K562 (cell line): ENCODE measurements around the gene DEFB108B.
"Not testable (repeated sequence)": the region's sequence is repeated elsewhere in the genome, so short reads cannot be mapped to it uniquely, and the experiment has no call there.

Source experiments
- BCOR ChIP-seq: fragments of 450-650 bp; IDR thresholded peaks from 2 replicates; pipeline ENCODE4 v1.6.1; 2016
- CBX3 ChIP-seq, 2 experiments: IDR thresholded peaks; 1 replicate in 1 of 2; 2 replicates in 1 of 2; pipeline ENCODE4 v1.6.1; 2012; ENCODE audit warnings: inconsistent platforms in 2 of 2, low read length in 2 of 2, borderline replicate concordance in 1 of 2, control low read depth in 1 of 2
- CEBPB ChIP-seq: fragments of 450-650 bp; IDR thresholded peaks from 2 replicates; pipeline ENCODE4 v1.6.1; 2016; ENCODE audit warnings: missing genetic modification characterization, missing compliant biosample characterization
- ETV5 ChIP-seq: sonication (generic); formaldehyde crosslinking; IDR thresholded peaks from 2 replicates; pipeline ENCODE4 v1.4.0; 2020; ENCODE audit warnings: low read depth, mild to moderate bottlenecking, missing genetic modification reagents
- GATAD2B ChIP-seq: fragments of 450-650 bp; IDR thresholded peaks from 2 replicates; pipeline ENCODE4 v1.6.1; 2017; ENCODE audit warnings: mild to moderate bottlenecking, borderline replicate concordance
- HDAC2 ChIP-seq: fragments of 450-650 bp; IDR thresholded peaks from 2 replicates; pipeline ENCODE4 v1.6.1; 2016; ENCODE audit warnings: mild to moderate bottlenecking
- HNRNPL ChIP-seq: fragments of 200-400 bp; formaldehyde crosslinking; IDR thresholded peaks from 2 replicates; pipeline ENCODE4 v1.6.1; 2017; ENCODE audit warnings: low read depth, mild to moderate bottlenecking, low read length
- MAZ ChIP-seq, 2 experiments: fragments of 450-650 bp in 1 of 2; sonication (generic) in 1 of 2; formaldehyde crosslinking; IDR thresholded peaks in 1 of 2; conservative IDR thresholded peaks in 1 of 2; 2 replicates each; pipeline versions ENCODE4 v1.4.0 to v1.5.0; 2020; ENCODE audit warnings: mild to moderate bottlenecking in 1 of 2, missing genetic modification reagents in 1 of 2
- PTBP1 ChIP-seq: fragments of 200-400 bp; formaldehyde crosslinking; IDR thresholded peaks from 2 replicates; pipeline ENCODE4 v1.6.1; 2017; ENCODE audit warnings: low read depth, low read length
- SMARCA4 ChIP-seq: fragments of 450-650 bp; IDR thresholded peaks from 2 replicates; pipeline ENCODE4 v1.6.1; 2016
- TCF7L2 ChIP-seq: fragments of 150-350 bp; IDR thresholded peaks from 2 replicates; pipeline ENCODE4 v1.6.1; 2016; ENCODE audit warnings: low read depth, mild to moderate bottlenecking, low read length, moderate library complexity
- ZNF23 ChIP-seq: fragments of 250-450 bp; sonication (Bioruptor Pico); IDR thresholded peaks from 2 replicates; pipeline ENCODE4 v1.4.0; 2020; ENCODE audit warnings: mild to moderate bottlenecking
- TF ChIP-seq, protein P1 (sequence below), 3 experiments: IDR thresholded peaks in 2 of 3; conservative IDR thresholded peaks in 1 of 3; 2 replicates each; pipeline ENCODE4 v1.5.1; 2011 to 2012; ENCODE audit warnings: low read length in 3 of 3, mild to moderate bottlenecking in 3 of 3, control low read depth in 2 of 3, improper control_type of control experiment in 1 of 3, inconsistent platforms in 1 of 3, low read depth in 1 of 3, mixed read lengths in 1 of 3, moderate library complexity in 1 of 3; ENCODE audit not compliant: insufficient read depth in 2 of 3
- TF ChIP-seq, protein P2 (sequence below): fragments of 150-350 bp; IDR thresholded peaks from 2 replicates; pipeline ENCODE4 v1.6.1; 2014; ENCODE audit warnings: low read depth, mild to moderate bottlenecking, low read length, borderline replicate concordance

DNA sequence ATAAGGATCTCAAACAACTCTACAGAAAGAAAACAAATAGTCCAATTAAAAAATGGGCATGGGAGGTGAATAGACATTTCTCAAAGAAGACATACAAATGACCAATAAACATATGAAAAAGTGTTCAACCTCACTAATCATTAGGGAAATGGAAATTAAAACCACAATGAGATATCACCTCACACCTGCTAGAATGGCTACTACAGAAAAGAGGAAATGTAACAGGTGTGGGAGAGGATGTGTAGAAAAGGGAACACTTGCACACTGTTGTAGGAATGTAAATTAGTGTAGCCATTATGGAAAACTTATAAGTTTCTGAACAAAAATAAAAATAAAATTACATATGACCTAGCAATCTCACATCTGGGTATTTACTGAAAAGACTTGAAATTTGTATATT lies 37.7 kb downstream of the DEFB108B start:
- not testable (repeated sequence) for TF ChIP-seq CEBPB (tag); MAZ (CRISPR knock-in tag; conservative IDR thresholded peaks at IDR 0.05 in 1 of 2, IDR thresholded peaks at IDR 0.05 in 1 of 2); ZNF23 (CRISPR knock-in tag); BCOR; TCF7L2; GATAD2B; SMARCA4; HNRNPL; ETV5 (CRISPR knock-in tag); HDAC2; CBX3 (IDR thresholded peaks at IDR 0.05; ENCODE audit: borderline replicate concordance in 1 of 2, low read length in 2 of 2); PTBP1
- TF ChIP-seq, protein P1, sequence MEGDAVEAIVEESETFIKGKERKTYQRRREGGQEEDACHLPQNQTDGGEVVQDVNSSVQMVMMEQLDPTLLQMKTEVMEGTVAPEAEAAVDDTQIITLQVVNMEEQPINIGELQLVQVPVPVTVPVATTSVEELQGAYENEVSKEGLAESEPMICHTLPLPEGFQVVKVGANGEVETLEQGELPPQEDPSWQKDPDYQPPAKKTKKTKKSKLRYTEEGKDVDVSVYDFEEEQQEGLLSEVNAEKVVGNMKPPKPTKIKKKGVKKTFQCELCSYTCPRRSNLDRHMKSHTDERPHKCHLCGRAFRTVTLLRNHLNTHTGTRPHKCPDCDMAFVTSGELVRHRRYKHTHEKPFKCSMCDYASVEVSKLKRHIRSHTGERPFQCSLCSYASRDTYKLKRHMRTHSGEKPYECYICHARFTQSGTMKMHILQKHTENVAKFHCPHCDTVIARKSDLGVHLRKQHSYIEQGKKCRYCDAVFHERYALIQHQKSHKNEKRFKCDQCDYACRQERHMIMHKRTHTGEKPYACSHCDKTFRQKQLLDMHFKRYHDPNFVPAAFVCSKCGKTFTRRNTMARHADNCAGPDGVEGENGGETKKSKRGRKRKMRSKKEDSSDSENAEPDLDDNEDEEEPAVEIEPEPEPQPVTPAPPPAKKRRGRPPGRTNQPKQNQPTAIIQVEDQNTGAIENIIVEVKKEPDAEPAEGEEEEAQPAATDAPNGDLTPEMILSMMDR (IDR thresholded peaks at IDR 0.05 in 2 of 3, conservative IDR thresholded peaks at IDR 0.05 in 1 of 3; ENCODE audit: insufficient read depth in 2 of 3, low read depth in 1 of 3, low read length in 3 of 3) = not testable (repeated sequence)
- TF ChIP-seq, protein P2, sequence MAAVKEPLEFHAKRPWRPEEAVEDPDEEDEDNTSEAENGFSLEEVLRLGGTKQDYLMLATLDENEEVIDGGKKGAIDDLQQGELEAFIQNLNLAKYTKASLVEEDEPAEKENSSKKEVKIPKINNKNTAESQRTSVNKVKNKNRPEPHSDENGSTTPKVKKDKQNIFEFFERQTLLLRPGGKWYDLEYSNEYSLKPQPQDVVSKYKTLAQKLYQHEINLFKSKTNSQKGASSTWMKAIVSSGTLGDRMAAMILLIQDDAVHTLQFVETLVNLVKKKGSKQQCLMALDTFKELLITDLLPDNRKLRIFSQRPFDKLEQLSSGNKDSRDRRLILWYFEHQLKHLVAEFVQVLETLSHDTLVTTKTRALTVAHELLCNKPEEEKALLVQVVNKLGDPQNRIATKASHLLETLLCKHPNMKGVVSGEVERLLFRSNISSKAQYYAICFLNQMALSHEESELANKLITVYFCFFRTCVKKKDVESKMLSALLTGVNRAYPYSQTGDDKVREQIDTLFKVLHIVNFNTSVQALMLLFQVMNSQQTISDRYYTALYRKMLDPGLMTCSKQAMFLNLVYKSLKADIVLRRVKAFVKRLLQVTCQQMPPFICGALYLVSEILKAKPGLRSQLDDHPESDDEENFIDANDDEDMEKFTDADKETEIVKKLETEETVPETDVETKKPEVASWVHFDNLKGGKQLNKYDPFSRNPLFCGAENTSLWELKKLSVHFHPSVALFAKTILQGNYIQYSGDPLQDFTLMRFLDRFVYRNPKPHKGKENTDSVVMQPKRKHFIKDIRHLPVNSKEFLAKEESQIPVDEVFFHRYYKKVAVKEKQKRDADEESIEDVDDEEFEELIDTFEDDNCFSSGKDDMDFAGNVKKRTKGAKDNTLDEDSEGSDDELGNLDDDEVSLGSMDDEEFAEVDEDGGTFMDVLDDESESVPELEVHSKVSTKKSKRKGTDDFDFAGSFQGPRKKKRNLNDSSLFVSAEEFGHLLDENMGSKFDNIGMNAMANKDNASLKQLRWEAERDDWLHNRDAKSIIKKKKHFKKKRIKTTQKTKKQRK = not testable (repeated sequence)
